Measurements from ENCODE around the gene KANSL1. TPM values are rescaled to one million over a fixed set of nuclear protein-coding genes. Genes with fewer than 3 reads are reported as not detected.

KANSL1 gene
- total RNA-seq, 1 experiment from 2014 or later, result 83.0 TPM

DNA sequence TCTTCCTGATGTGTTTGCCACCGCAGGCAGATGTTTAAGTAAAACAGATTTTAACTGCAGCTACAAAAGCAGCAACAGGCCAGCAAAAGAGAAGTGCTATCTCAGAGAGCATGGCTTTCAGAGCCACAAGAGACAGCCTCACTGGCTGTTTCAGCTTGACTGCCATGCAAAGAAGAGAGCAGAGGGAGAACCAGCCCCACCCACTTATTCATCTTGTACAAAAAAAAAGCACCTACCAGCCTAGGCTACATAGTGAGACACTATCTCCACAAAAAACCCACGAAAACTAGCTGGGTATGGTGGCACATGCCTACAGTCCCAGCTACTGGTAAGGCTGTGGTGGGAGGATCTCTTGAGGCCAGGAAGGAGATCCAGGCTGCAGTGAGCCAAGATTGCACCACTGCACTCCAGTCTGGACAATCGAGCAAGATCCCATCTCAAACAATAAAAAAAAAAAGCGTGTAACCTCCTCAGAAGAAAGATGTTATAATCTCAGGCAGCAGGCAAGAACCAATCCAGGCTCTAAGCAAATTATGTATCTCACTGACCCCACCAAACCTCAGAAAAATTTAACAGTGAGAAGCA, 164.2 kb downstream of the KANSL1 start:
- BruUV-seq (replicated peaks), result no TSS peak
- H3K4me3 ChIP-seq (ENCODE audit: low read depth, low read length), result no peak overlapping the region
- no peaks in the 10 kb centered on the region for H3K4me1 ChIP-seq
- Mint-ChIP-seq H3K27me3 (ENCODE audit: insufficient read depth, unreplicated experiment) (no peaks in the 10 kb centered on the region), H3K4me3 (ENCODE audit: unreplicated experiment) (no peak overlapping the region), H3K4me1 (ENCODE audit: low read depth, unreplicated experiment) (no peaks in the 10 kb centered on the region), H3K27ac (ENCODE audit: unreplicated experiment) (no peak overlapping the region), H3K36me3 (ENCODE audit: insufficient read depth, unreplicated experiment) (peaks cover 99% of the 10 kb centered on the region), H3K9me3 (ENCODE audit: unreplicated experiment) (no peaks in the 10 kb centered on the region)
- ChIA-PET POLR2A (no interaction called here), CTCF (interaction anchor here (1.1 kb wide), 1 partner anchor 184 kb away, joined by 3 read pairs; no protein-coding TSS in a partner anchor)
- intact Hi-C loops (cut with micrococcal nuclease; ENCODE audit: unreplicated experiment), result no loop called here
- H3K9me3 ChIP-seq, result no peaks in the 10 kb centered on the region
- TF ChIP-seq CTCF (IDR thresholded peaks at IDR 0.05; ENCODE audit: insufficient read depth in 1 of 2, low read depth in 1 of 2, low read length in 1 of 2, severe bottlenecking in 1 of 2, unreplicated experiment in 1 of 2), result no peak
- no peaks in the 10 kb centered on the region for H3K27me3 ChIP-seq (replicated peaks; ENCODE audit: control insufficient read depth, insufficient read depth, low read length)
- DNase-seq, result no peak
- H3K36me3 ChIP-seq (ENCODE audit: control insufficient read depth, insufficient read depth, low read length), result peaks cover 4% of the 10 kb centered on the region

DNA sequence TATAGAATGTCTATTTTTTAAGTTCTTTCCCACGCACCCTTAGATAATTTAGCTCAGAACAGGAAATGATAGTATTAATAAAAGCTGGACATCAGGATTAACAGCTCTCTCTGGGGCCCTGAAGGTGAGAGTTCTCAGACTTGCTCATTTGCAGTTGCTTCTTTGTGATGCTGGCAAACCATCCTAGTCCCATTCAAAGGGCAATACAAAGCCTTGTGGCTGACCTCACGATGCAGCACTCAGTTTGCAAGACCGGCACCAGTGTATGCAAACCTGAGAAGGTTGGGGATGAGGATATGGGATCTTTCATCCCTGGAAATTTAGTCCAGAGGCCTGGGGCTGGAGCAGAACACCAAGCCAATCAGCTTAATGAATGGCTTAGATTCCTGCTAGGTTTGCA, 164.9 kb downstream of the KANSL1 start:
- BruUV-seq (replicated peaks), result no TSS peak
- POLR2A ChIA-PET, result no interaction called here
- no peaks in the 10 kb centered on the region for H3K4me1 Mint-ChIP-seq (ENCODE audit: low read depth, unreplicated experiment)
- H3K4me3 ChIP-seq (ENCODE audit: low read depth, low read length), result no peak overlapping the region
- peak overlapping the region; percentile 63 for H3K27ac Mint-ChIP-seq (ENCODE audit: unreplicated experiment)
- DNase-seq, result no peak
- H3K36me3 Mint-ChIP-seq (ENCODE audit: insufficient read depth, unreplicated experiment), result peaks cover 97% of the 10 kb centered on the region
- no peak overlapping the region for H3K4me3 Mint-ChIP-seq (ENCODE audit: unreplicated experiment)
- peaks cover 4% of the 10 kb centered on the region for H3K36me3 ChIP-seq (ENCODE audit: control insufficient read depth, insufficient read depth, low read length)
- H3K27me3 ChIP-seq (replicated peaks; ENCODE audit: control insufficient read depth, insufficient read depth, low read length), result no peaks in the 10 kb centered on the region
- intact Hi-C loops (cut with micrococcal nuclease; ENCODE audit: unreplicated experiment), result no loop called here
- no peaks in the 10 kb centered on the region for H3K4me1 ChIP-seq
- no peaks in the 10 kb centered on the region for H3K9me3 Mint-ChIP-seq (ENCODE audit: unreplicated experiment)
- CTCF ChIA-PET, result interaction anchor here (1.1 to 1.5 kb wide), 2 partner anchors 16 to 185 kb away, joined by 3 to 4 read pairs; no protein-coding TSS in a partner anchor
- no peaks in the 10 kb centered on the region for H3K27me3 Mint-ChIP-seq (ENCODE audit: insufficient read depth, unreplicated experiment)
- TF ChIP-seq CTCF (IDR thresholded peaks at IDR 0.05; ENCODE audit: insufficient read depth in 1 of 2, low read depth in 1 of 2, low read length in 1 of 2, severe bottlenecking in 1 of 2, unreplicated experiment in 1 of 2), result no peak
- H3K9me3 ChIP-seq, result no peaks in the 10 kb centered on the region

- no peak for DNase-seq
- Mint-ChIP-seq H3K27ac (ENCODE audit: unreplicated experiment) (peak overlapping the region; percentile 63), H3K4me1 (ENCODE audit: low read depth, unreplicated experiment) (no peaks in the 10 kb centered on the region), H3K4me3 (ENCODE audit: unreplicated experiment) (no peak overlapping the region), H3K27me3 (ENCODE audit: insufficient read depth, unreplicated experiment) (no peaks in the 10 kb centered on the region), H3K9me3 (ENCODE audit: unreplicated experiment) (no peaks in the 10 kb centered on the region), H3K36me3 (ENCODE audit: insufficient read depth, unreplicated experiment) (peaks cover 93% of the 10 kb centered on the region)
- POLR2A ChIA-PET, result interaction anchor here (0.6 kb wide), 1 partner anchor 247 kb away, joined by 3 read pairs; no protein-coding TSS in a partner anchor
- Histone ChIP-seq H3K36me3 (ENCODE audit: control insufficient read depth, insufficient read depth, low read length) (peaks cover 3% of the 10 kb centered on the region), H3K27me3 (replicated peaks; ENCODE audit: control insufficient read depth, insufficient read depth, low read length) (no peaks in the 10 kb centered on the region), H3K4me1 (no peaks in the 10 kb centered on the region), H3K9me3 (no peaks in the 10 kb centered on the region), H3K4me3 (ENCODE audit: low read depth, low read length) (no peak overlapping the region)
- no TSS peak for BruUV-seq (replicated peaks)
- CTCF ChIA-PET, result interaction anchor here (1.5 kb wide), 1 partner anchor 16 kb away, joined by 4 read pairs; no protein-coding TSS in a partner anchor
- intact Hi-C loops (cut with micrococcal nuclease; ENCODE audit: unreplicated experiment), result no loop called here
- TF ChIP-seq CTCF (IDR thresholded peaks at IDR 0.05; ENCODE audit: insufficient read depth in 1 of 2, low read depth in 1 of 2, low read length in 1 of 2, severe bottlenecking in 1 of 2, unreplicated experiment in 1 of 2), result no peak
Measured at GRCh38 chr17:46027976-46028325, 165.3 kb downstream of the KANSL1 start.
